AG04450 (cell line): ENCODE measurements around the gene RASL11A. TPM values are rescaled to one million over a fixed set of nuclear protein-coding genes. Genes with fewer than 3 reads are reported as not detected.
"Not testable (repeated sequence)": the region's sequence is repeated elsewhere in the genome, so short reads cannot be mapped to it uniquely, and the experiment has no call there.

Source experiments
- CTCF ChIA-PET: fragments of 300-600, 350-600 bp; formaldehyde crosslinking; extraction: SDS; loops from one replicate; lab custom pipeline; 2022; ENCODE audit warnings: antibody characterized with exemption, inconsistent platforms; lab: Charles Lee
- POLR2A ChIA-PET: fragments of 350-600 bp; formaldehyde crosslinking; extraction: SDS; loops from one replicate; lab custom pipeline; 2021; ENCODE audit warnings: antibody characterized with exemption, inconsistent platforms; lab: Yijun Ruan, JAX
- DNase-seq: peaks from one replicate; pipeline ENCODE4 v3.0.0-alpha.2; 2011; ENCODE audit warnings: low read depth, low spot score
- H3K27ac ChIP-seq: one replicate; pipeline ENCODE4 v1.5.1; 2012; ENCODE audit warnings: low read depth, low read length, control low read depth
- H3K27me3 ChIP-seq: one replicate; pipeline ENCODE4 v1.6.0; 2012; ENCODE audit warnings: low read length; ENCODE audit not compliant: control insufficient read depth, insufficient read depth
- H3K4me3 ChIP-seq: 2 replicates; pipeline ENCODE4 v1.5.1; 2011; ENCODE audit warnings: mild to moderate bottlenecking, low read depth, low read length, control low read depth
- H3K9me3 ChIP-seq: 2 replicates; pipeline ENCODE4 v1.5.1; 2012; ENCODE audit warnings: low read length; ENCODE audit not compliant: control insufficient read depth, insufficient read depth
- CTCF ChIP-seq: IDR thresholded peaks from 2 replicates; pipeline ENCODE4 v1.5.1; 2011; ENCODE audit warnings: low read depth, low read length, control low read depth, inconsistent platforms
- polyA plus RNA-seq: library from polyadenylated mRNA; depleted of rRNA; stranded (reverse); fragments of >200 nt; gene quantifications from 2 replicates; pipeline ENCODE4 v1.2.3, GENCODE V29; 2011

Gene RASL11A
- polyA plus RNA-seq, 1 experiment, result 13.5 TPM

- H3K27ac ChIP-seq, result no peak overlapping the region
- H3K4me3 ChIP-seq, result no peak overlapping the region
- POLR2A ChIA-PET, result no interaction called here
- peaks cover 26% of the 10 kb centered on the region for H3K27me3 ChIP-seq
- no peak for TF ChIP-seq CTCF
- CTCF ChIA-PET, result no interaction called here
- DNase-seq, result no peak
- no peaks in the 10 kb centered on the region for H3K9me3 ChIP-seq
These were observed 24.5 kb downstream of the RASL11A start for GRCh38 chr13:27295096-27295495.

DNA sequence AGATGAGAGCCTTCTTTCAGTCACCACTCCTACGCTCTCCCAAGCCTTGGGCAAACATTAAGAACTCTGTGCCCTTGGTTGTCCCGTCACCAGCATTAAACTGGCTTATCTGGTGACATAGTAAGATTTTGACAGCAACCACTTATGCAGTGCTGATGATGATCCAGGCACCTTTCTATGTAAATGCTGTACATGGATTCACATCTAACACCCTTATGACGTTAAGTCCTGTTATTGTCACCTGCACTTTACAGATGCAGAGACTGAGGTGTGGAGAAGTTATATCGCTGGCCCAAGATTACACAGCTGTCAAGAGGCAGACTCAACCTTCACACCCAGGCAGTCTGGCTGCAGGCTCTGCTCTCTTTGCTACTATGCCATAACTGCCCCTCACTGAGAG is 25.0 kb downstream of the RASL11A start:
- DNase-seq, result no peak
- no peak for TF ChIP-seq CTCF
- ChIA-PET POLR2A (no interaction called here), CTCF (no interaction called here)
- H3K27ac ChIP-seq, result no peak overlapping the region
- no peak overlapping the region for H3K4me3 ChIP-seq
- peaks cover 26% of the 10 kb centered on the region for H3K27me3 ChIP-seq
- no peaks in the 10 kb centered on the region for H3K9me3 ChIP-seq

GRCh38 chr13:27296496-27296895 is 25.9 kb downstream of the RASL11A start:
- Histone ChIP-seq H3K9me3 (no peaks in the 10 kb centered on the region), H3K27me3 (peaks cover 26% of the 10 kb centered on the region), H3K27ac (no peak overlapping the region), H3K4me3 (no peak overlapping the region)
- POLR2A ChIA-PET, result interaction anchor here (0.5 kb wide), 1 partner anchor 247 kb away, joined by 5 read pairs; no protein-coding TSS in a partner anchor
- TF ChIP-seq CTCF, result no peak
- CTCF ChIA-PET, result no interaction called here
- no peak for DNase-seq

DNA sequence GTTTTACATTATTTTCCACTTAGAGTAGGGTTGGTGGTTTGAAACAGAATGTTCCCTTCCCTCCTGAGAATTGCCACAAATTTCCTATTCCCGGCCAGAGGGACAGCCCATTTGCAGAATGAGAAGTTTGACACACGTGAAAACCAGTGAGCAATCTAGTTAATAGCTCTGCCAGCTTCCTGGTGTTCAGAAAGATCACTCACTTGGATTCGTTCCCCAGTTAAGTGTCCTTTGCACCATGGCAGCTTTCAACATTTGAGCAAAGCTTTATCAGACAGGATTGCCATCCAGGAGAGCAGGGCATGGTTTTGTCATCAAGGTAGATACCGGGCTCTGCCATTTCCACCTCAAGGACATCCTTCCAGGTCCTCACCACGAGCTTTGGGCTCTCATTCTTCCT is 28.2 kb downstream of the RASL11A start:
- no peak for TF ChIP-seq CTCF
- no peaks in the 10 kb centered on the region for H3K9me3 ChIP-seq
- no peak for DNase-seq
- ChIA-PET CTCF (interaction anchor here (0.7 to 1.3 kb wide), 3 partner anchors 27 to 368 kb away, joined by 3 read pairs; no protein-coding TSS in a partner anchor), POLR2A (no interaction called here)
- no peak overlapping the region for H3K4me3 ChIP-seq
- peaks cover 17% of the 10 kb centered on the region for H3K27me3 ChIP-seq
- H3K27ac ChIP-seq, result no peak overlapping the region

- H3K4me3 ChIP-seq, H3K9me3 ChIP-seq, POLR2A ChIA-PET, CTCF ChIA-PET, DNase-seq, H3K27ac ChIP-seq: not testable (repeated sequence)
- H3K27me3 ChIP-seq, result peaks cover 12% of the 10 kb centered on the region
These were observed 29.8 kb downstream of the RASL11A start for GRCh38 chr13:27300406-27300805.
